Liver (tissue), 9 donors: ENCODE measurements around the gene BHLHE40. TPM values are rescaled to one million over a fixed set of nuclear protein-coding genes. Genes with fewer than 3 reads are reported as not detected.
A peak's percentile ranks its signal among the peaks of the same experiment; 100 is the strongest.

Experiments
- DNase-seq: peaks from one replicate; pipeline ENCODE4 v3.0.0-alpha.2; 2017; ENCODE audit warnings: low spot score
- H3K27ac ChIP-seq, 2 donors: one replicate each; pipeline ENCODE4 v1.7.0; 2013; ENCODE audit warnings: inconsistent platforms in 2 of 2, low read length in 2 of 2, control low read depth in 1 of 2, low read depth in 1 of 2, mild to moderate bottlenecking in 1 of 2
- H3K27me3 ChIP-seq, 4 donors: one replicate each; pipeline versions ENCODE4 v1.6.1 to v1.7.0; 2013; ENCODE audit warnings: low read length in 3 of 4, inconsistent platforms in 1 of 4, mild to moderate bottlenecking in 1 of 4, moderate library complexity in 1 of 4; ENCODE audit not compliant: control insufficient read depth in 4 of 4, insufficient read depth in 4 of 4
- H3K36me3 ChIP-seq, 4 donors: one replicate each; pipeline versions ENCODE4 v1.6.1 to v1.7.0; 2013; ENCODE audit warnings: low read length in 3 of 4, mild to moderate bottlenecking in 3 of 4, low read depth in 1 of 4, moderate library complexity in 1 of 4; ENCODE audit not compliant: control insufficient read depth in 4 of 4, insufficient read depth in 3 of 4
- H3K4me1 ChIP-seq, 4 donors: one replicate each; pipeline versions ENCODE4 v1.6.1 to v1.7.0; 2013; ENCODE audit warnings: low read length in 3 of 4, mild to moderate bottlenecking in 3 of 4, moderate library complexity in 1 of 4; ENCODE audit not compliant: control insufficient read depth in 4 of 4, insufficient read depth in 4 of 4
- H3K4me3 ChIP-seq, 3 donors: one replicate each; pipeline versions ENCODE4 v1.6.1 to v1.7.0; 2013; ENCODE audit warnings: low read length in 3 of 3, control low read depth in 1 of 3, low read depth in 1 of 3, mild to moderate bottlenecking in 1 of 3
- H3K9ac ChIP-seq, 2 donors: one replicate each; pipeline ENCODE4 v1.7.0; 2013; ENCODE audit warnings: low read length in 2 of 2, mild to moderate bottlenecking in 2 of 2, moderate library complexity in 2 of 2, control low read depth in 1 of 2, low read depth in 1 of 2
- H3K9me3 ChIP-seq, 4 donors: one replicate each; pipeline versions ENCODE4 v1.6.1 to v1.7.0; 2013; ENCODE audit warnings: low read length in 3 of 4; ENCODE audit not compliant: control insufficient read depth in 4 of 4
- ATF3 ChIP-seq: IDR thresholded peaks from 2 replicates; pipeline ENCODE4 v1.6.1; 2016; ENCODE audit warnings: antibody characterized with exemption
- CTCF ChIP-seq: fragments of 150-350 bp; IDR thresholded peaks from 2 replicates; pipeline ENCODE4 v1.5.1; 2017; ENCODE audit warnings: improper control_type of control experiment, low read depth, low read length; ENCODE audit not compliant: missing input control
- EGR1 ChIP-seq, 2 donors: IDR thresholded peaks; 2 replicates each; pipeline ENCODE4 v1.6.1; 2016 to 2018; ENCODE audit warnings: antibody characterized with exemption in 2 of 2, low read depth in 2 of 2
- FOXA1 ChIP-seq: IDR thresholded peaks from 2 replicates; pipeline ENCODE4 v1.6.1; 2016; ENCODE audit warnings: antibody characterized with exemption
- FOXA2 ChIP-seq: IDR thresholded peaks from 2 replicates; pipeline ENCODE4 v1.6.1; 2016; ENCODE audit warnings: antibody characterized with exemption
- GABPA ChIP-seq, 2 donors: IDR thresholded peaks in 1 of 2; conservative IDR thresholded peaks in 1 of 2; 2 replicates each; pipeline ENCODE4 v1.6.1; 2016; ENCODE audit warnings: antibody characterized with exemption in 2 of 2, mild to moderate bottlenecking in 1 of 2, moderate library complexity in 1 of 2
- HNF4A ChIP-seq, 2 donors: conservative IDR thresholded peaks; 2 replicates each; pipeline ENCODE4 v1.6.1; 2016; ENCODE audit warnings: antibody characterized with exemption in 2 of 2, mild to moderate bottlenecking in 2 of 2
- HNF4G ChIP-seq: IDR thresholded peaks from 2 replicates; pipeline ENCODE4 v1.6.1; 2016; ENCODE audit warnings: antibody characterized with exemption
- JUND ChIP-seq, 2 donors: IDR thresholded peaks; 2 replicates each; pipeline ENCODE4 v1.6.1; 2016; ENCODE audit warnings: antibody characterized with exemption in 2 of 2
- NR2F2 ChIP-seq: IDR thresholded peaks from 2 replicates; pipeline ENCODE4 v1.6.1; 2016; ENCODE audit warnings: antibody characterized with exemption
- RAD21 ChIP-seq, 2 donors: IDR thresholded peaks; 2 replicates each; pipeline ENCODE4 v1.6.1; 2016; ENCODE audit warnings: antibody characterized with exemption in 2 of 2, mild to moderate bottlenecking in 2 of 2
- REST ChIP-seq: IDR thresholded peaks from 2 replicates; pipeline ENCODE4 v1.6.1; 2016; ENCODE audit warnings: antibody characterized with exemption, mild to moderate bottlenecking
- RXRA ChIP-seq, 2 donors: IDR thresholded peaks; 2 replicates each; pipeline ENCODE4 v1.6.1; 2017 to 2018; ENCODE audit warnings: antibody characterized with exemption in 2 of 2, mild to moderate bottlenecking in 1 of 2
- SP1 ChIP-seq: IDR thresholded peaks from 2 replicates; pipeline ENCODE4 v1.6.1; 2018; ENCODE audit warnings: antibody characterized with exemption, mild to moderate bottlenecking
- TAF1 ChIP-seq: conservative IDR thresholded peaks from 2 replicates; pipeline ENCODE4 v1.6.1; 2016; ENCODE audit warnings: antibody characterized with exemption, mild to moderate bottlenecking
- YY1 ChIP-seq: IDR thresholded peaks from 2 replicates; pipeline ENCODE4 v1.6.1; 2016; ENCODE audit warnings: antibody characterized with exemption, mild to moderate bottlenecking
- WGBS: extraction: QIAGEN DNeasy Blood & Tissue Kit; methylation state at CpG from one replicate; pipeline ENCODE4 v1.1.7; 2013; 5-methylcytosine and 5-hydroxymethylcytosine counted together
- polyA plus RNA-seq, 2 donors: library from polyadenylated mRNA; stranded (reverse) in 1 of 2; unstranded in 1 of 2; fragments of 200-250 nt in 1 of 2; fragments of >200 nt in 1 of 2; fragmentation: Nextera tagmentation in 1 of 2; extraction: Ambion mirVana in 1 of 2; gene quantifications; one replicate each; pipeline versions ENCODE4 v1.2.1 to v1.2.3, GENCODE V29; 2013 to 2015
- total RNA-seq, 2 donors: library from RNA; depleted of rRNA; stranded (reverse); fragments of >200 nt; gene quantifications; one replicate each; pipeline ENCODE4 v1.2.3, GENCODE V29; 2014
- TF ChIP-seq, protein P1 (sequence below): IDR thresholded peaks from 2 replicates; pipeline ENCODE4 v1.6.1; 2016; ENCODE audit warnings: antibody characterized with exemption
- TF ChIP-seq, protein P2 (sequence below): IDR thresholded peaks from 2 replicates; pipeline ENCODE4 v1.6.1; 2016; ENCODE audit warnings: antibody characterized with exemption
- donor health status: healthy.
- donor health status: healthy.
- donor health status: healthy.
- donor health status: healthy.
- donor health status: healthy.

Gene BHLHE40
- total and polyA plus RNA-seq, 4 donors = 8.2 to 28.4 (median 18.0) TPM

DNA sequence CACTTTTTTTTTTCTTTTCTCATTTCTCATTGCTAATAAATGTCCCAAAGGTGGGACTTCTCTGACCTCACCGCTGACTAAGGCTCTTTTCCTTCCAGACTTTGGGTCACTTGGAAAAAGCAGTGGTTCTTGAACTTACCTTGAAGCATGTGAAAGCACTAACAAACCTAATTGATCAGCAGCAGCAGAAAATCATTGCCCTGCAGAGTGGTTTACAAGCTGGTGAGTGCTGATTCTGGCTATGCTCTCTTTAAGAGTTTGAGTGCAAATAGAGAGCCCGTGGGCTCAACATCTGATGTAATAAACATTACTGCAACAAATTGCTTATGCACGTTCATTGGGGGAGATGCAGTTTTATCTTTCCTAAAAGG is 2.0 kb downstream of the BHLHE40 start:
- peak overlapping the region; percentile 99 for H3K9ac ChIP-seq
- no peak for TF ChIP-seq HNF4A (conservative IDR thresholded peaks at IDR 0.05)
- TF ChIP-seq EGR1 (IDR thresholded peaks at IDR 0.05; ENCODE audit: low read depth in 2 of 2) = no peak
- TF ChIP-seq REST = no peak
- TF ChIP-seq TAF1 = no peak
- no peak for TF ChIP-seq RAD21 (IDR thresholded peaks at IDR 0.05)
- no peak for TF ChIP-seq FOXA1
- TF ChIP-seq, protein P1, sequence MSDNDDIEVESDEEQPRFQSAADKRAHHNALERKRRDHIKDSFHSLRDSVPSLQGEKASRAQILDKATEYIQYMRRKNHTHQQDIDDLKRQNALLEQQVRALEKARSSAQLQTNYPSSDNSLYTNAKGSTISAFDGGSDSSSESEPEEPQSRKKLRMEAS = no peak
- TF ChIP-seq CTCF = no peak
- H3K36me3 ChIP-seq = peaks cover 0 to 19% (median 8%) of the 10 kb centered on the region in 4 donors
- no peak for DNase-seq
- peak overlapping the region; percentile 100 for H3K27ac ChIP-seq
- H3K4me1 ChIP-seq = peaks cover 2 to 34% (median 16%) of the 10 kb centered on the region in 4 donors
- peak overlapping the region; percentile 83 to 99 (median 94) for H3K4me3 ChIP-seq
- WGBS = 6% methylated on average over 3 of the region's 3 CpGs
- no peaks in the 10 kb centered on the region for H3K27me3 ChIP-seq
- no peaks in the 10 kb centered on the region for H3K9me3 ChIP-seq

DNA sequence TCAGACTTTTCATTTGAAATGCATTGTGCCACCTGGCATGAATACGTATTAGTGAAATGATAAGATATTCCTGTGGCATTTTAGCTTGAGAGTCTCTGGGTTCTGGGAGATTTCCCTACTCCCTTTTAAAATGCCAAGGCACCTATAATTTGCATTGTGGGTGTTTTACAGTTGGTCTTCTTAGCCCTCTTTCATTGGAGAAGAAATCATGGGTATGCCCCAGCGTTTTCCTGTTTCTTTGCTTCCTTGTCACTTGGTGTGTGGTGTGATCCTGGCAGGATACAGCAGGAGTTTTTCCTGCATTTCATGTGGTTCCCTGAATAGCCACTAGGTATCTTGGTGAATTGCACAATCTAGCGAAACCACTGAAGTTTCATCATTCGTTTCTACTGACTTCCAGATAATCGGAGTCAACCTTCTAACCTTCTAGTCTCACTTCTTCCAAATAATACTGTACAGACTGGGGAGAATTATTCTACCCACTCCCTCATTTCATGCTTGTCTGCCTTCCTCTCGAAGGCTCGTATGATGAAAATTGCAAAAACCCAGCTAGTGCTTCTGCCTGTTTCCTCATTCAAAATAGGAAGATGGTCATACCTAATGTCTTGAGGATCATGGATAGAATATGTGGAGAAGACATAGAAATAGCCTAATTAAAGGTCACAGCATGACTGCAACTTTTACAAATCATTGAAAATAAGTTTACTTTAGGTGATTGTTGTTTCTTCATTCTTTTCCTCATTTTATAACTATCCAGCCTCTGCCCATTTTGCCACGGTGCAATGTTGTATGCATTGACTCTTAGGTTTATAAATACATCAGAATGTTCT is 2.6 kb downstream of the BHLHE40 start:
- Histone ChIP-seq H3K4me3 (peak overlapping the region; percentile 83 to 99 (median 94)), H3K9me3 (no peaks in the 10 kb centered on the region), H3K4me1 (peaks cover 2 to 30% (median 15%) of the 10 kb centered on the region in 4 donors), H3K27ac (peak overlapping the region; percentile 100), H3K27me3 (no peaks in the 10 kb centered on the region), H3K9ac (peak overlapping the region; percentile 99), H3K36me3 (peaks cover 0 to 19% (median 8%) of the 10 kb centered on the region in 4 donors)
- no peak for DNase-seq
- 9% methylated on average over 8 of the region's 8 CpGs for WGBS
- TF ChIP-seq TAF1 (no peak), FOXA1 (no peak), EGR1 (IDR thresholded peaks at IDR 0.05; ENCODE audit: low read depth in 2 of 2) (peak in 1 of 2 donors; percentile 73), HNF4G (no peak), FOXA2 (no peak), RXRA (IDR thresholded peaks at IDR 0.05) (peak in 1 of 2 donors; percentile 80), HNF4A (conservative IDR thresholded peaks at IDR 0.05) (peak; percentile 11 to 38), JUND (IDR thresholded peaks at IDR 0.05) (peak in 1 of 2 donors; percentile 47), ATF3 (peak; percentile 84), REST (peak; percentile 86), SP1 (peak; percentile 46), NR2F2 (no peak), RAD21 (IDR thresholded peaks at IDR 0.05) (peak; percentile 43 to 69), GABPA (IDR thresholded peaks at IDR 0.05 in 1 of 2, conservative IDR thresholded peaks at IDR 0.05 in 1 of 2) (no peak), YY1 (peak; percentile 68)
- TF ChIP-seq, protein P2, sequence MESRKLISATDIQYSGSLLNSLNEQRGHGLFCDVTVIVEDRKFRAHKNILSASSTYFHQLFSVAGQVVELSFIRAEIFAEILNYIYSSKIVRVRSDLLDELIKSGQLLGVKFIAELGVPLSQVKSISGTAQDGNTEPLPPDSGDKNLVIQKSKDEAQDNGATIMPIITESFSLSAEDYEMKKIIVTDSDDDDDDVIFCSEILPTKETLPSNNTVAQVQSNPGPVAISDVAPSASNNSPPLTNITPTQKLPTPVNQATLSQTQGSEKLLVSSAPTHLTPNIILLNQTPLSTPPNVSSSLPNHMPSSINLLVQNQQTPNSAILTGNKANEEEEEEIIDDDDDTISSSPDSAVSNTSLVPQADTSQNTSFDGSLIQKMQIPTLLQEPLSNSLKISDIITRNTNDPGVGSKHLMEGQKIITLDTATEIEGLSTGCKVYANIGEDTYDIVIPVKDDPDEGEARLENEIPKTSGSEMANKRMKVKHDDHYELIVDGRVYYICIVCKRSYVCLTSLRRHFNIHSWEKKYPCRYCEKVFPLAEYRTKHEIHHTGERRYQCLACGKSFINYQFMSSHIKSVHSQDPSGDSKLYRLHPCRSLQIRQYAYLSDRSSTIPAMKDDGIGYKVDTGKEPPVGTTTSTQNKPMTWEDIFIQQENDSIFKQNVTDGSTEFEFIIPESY = no peak
- TF ChIP-seq, protein P1 = peak; percentile 90
